K562 (cell line): ENCODE measurements around the gene DIP2B. TPM values are rescaled to one million over a fixed set of nuclear protein-coding genes. Genes with fewer than 3 reads are reported as not detected.

Experiments
- BACH1 ChIP-seq: fragments of 200-800 bp; sonication (Bioruptor generic); IDR thresholded peaks from 2 replicates; pipeline ENCODE4 v1.6.1; 2016; ENCODE audit warnings: missing genetic modification characterization, missing compliant biosample characterization
- CBX3 ChIP-seq, 2 experiments: IDR thresholded peaks; 1 replicate in 1 of 2; 2 replicates in 1 of 2; pipeline ENCODE4 v1.6.1; 2012; ENCODE audit warnings: inconsistent platforms in 2 of 2, low read length in 2 of 2, borderline replicate concordance in 1 of 2, control low read depth in 1 of 2
- COPS2 ChIP-seq: fragments of 450-650 bp; conservative IDR thresholded peaks from 2 replicates; pipeline ENCODE4 v1.6.1; 2016; ENCODE audit warnings: mild to moderate bottlenecking, moderate library complexity
- E2F3 ChIP-seq: fragments of 250-450 bp; sonication (Bioruptor Pico); IDR thresholded peaks from 2 replicates; pipeline ENCODE4 v1.4.0; 2020; ENCODE audit warnings: mild to moderate bottlenecking
- ETS2 ChIP-seq: IDR thresholded peaks from 2 replicates; pipeline ENCODE4 v1.6.1; 2016; ENCODE audit warnings: borderline replicate concordance, missing genetic modification characterization, mild to moderate bottlenecking, moderate library complexity, missing compliant biosample characterization; ENCODE audit not compliant: poor library complexity, severe bottlenecking
- ILF3 ChIP-seq: fragments of 450-650 bp; IDR thresholded peaks from 2 replicates; pipeline ENCODE4 v1.6.1; 2018; ENCODE audit warnings: antibody characterized with exemption, mild to moderate bottlenecking, moderate library complexity, borderline replicate concordance
- IRF2 ChIP-seq: sonication (generic); formaldehyde crosslinking; IDR thresholded peaks from 2 replicates; pipeline ENCODE4 v1.8.1; 2022; ENCODE audit warnings: mild to moderate bottlenecking, missing genetic modification reagents
- IRF9 ChIP-seq: fragments of 450-650 bp; IDR thresholded peaks from 2 replicates; pipeline ENCODE4 v1.6.1; 2016; ENCODE audit warnings: missing biosample characterization, missing genetic modification characterization
- MCM5 ChIP-seq: fragments of 450-650 bp; IDR thresholded peaks from 2 replicates; pipeline ENCODE4 v1.6.1; 2016; ENCODE audit warnings: low read depth
- NFATC3 ChIP-seq: fragments of 450-650 bp; IDR thresholded peaks from 2 replicates; pipeline ENCODE4 v1.6.1; 2017; ENCODE audit warnings: mild to moderate bottlenecking
- PBX2 ChIP-seq, 2 experiments: IDR thresholded peaks in 1 of 2; conservative IDR thresholded peaks in 1 of 2; 2 replicates each; pipeline ENCODE4 v1.6.1; 2016; ENCODE audit warnings: low read depth in 2 of 2, mild to moderate bottlenecking in 1 of 2, missing compliant biosample characterization in 1 of 2, missing genetic modification characterization in 1 of 2, moderate library complexity in 1 of 2
- SRSF3 ChIP-seq: fragments of 200-400 bp; formaldehyde crosslinking; IDR thresholded peaks from 2 replicates; pipeline ENCODE4 v1.6.1; 2016; ENCODE audit warnings: mild to moderate bottlenecking, low read length, moderate library complexity; ENCODE audit not compliant: insufficient read depth
- TARDBP ChIP-seq: fragments of 450-650 bp; IDR thresholded peaks from 2 replicates; pipeline ENCODE4 v1.6.1; 2016
- TFAP4 ChIP-seq: sonication (generic); formaldehyde crosslinking; IDR thresholded peaks from 2 replicates; pipeline ENCODE4 v1.8.0; 2022; ENCODE audit warnings: missing genetic modification reagents, mild to moderate bottlenecking, moderate library complexity, borderline replicate concordance
- THAP12 ChIP-seq: fragments of 250-450 bp; sonication (Bioruptor Pico); IDR thresholded peaks from 2 replicates; pipeline ENCODE4 v1.9.0; 2021; ENCODE audit warnings: mild to moderate bottlenecking, inconsistent platforms
- ZNF197 ChIP-seq: fragments of 200-800 bp; sonication (Bioruptor generic); IDR thresholded peaks from 2 replicates; pipeline ENCODE4 v1.6.1; 2016; ENCODE audit warnings: low read depth, missing genetic modification characterization, missing compliant biosample characterization
- ZNF224 ChIP-seq: sonication (generic); formaldehyde crosslinking; IDR thresholded peaks from 2 replicates; pipeline ENCODE4 v1.8.0; 2022; ENCODE audit warnings: mild to moderate bottlenecking, missing genetic modification reagents
- polyA plus RNA-seq, 8 experiments: library from polyadenylated mRNA; depleted of rRNA in 4 of 8; stranded (reverse) in 5 of 8; unstranded in 3 of 8; fragments of >200 nt; fragmentation: Nextera tagmentation in 2 of 8; fragmentation: Illumina TruSeq in 1 of 8; extraction: Ambion mirVana in 2 of 8; extraction: Trizol in 1 of 8; gene quantifications; 2 replicates each; pipeline versions ENCODE4 v1.2.1 to v1.2.3, GENCODE V29; 2011 to 2014; ENCODE audit warnings: inconsistent platforms in 1 of 8, missing spikeins in 1 of 8
- total RNA-seq, 7 experiments: library from RNA; depleted of rRNA in 6 of 7; stranded (reverse); fragments of >200 nt in 6 of 7; fragmentation: Illumina TruSeq in 2 of 7; extraction: Trizol in 2 of 7; gene quantifications; 2 replicates each; pipeline versions ENCODE4 v1.2.1 to v1.2.3, GENCODE V29; 2011 to 2021; ENCODE audit warnings: low replicate concordance in 1 of 7

The DIP2B gene
- total and polyA plus RNA-seq, 9 of the 15 experiments (the other 6 are each of a cell fraction or from before 2014, with no cell fraction given): 4.6 to 26.1 (median 18.8) TPM

GRCh38 chr12:50550530-50551223 is 45.9 kb downstream of the DIP2B start (continued):
- TF ChIP-seq ILF3 (no peak), ZNF197 (CRISPR knock-in tag) (peak; percentile 65; the same call in 1 of the 2 replicates), TARDBP (no peak), SRSF3 (no peak), E2F3 (no peak), PBX2 (CRISPR knock-in tag; IDR thresholded peaks at IDR 0.05; ENCODE audit: low read depth) (no peak), PBX2 (tag; conservative IDR thresholded peaks at IDR 0.05; ENCODE audit: low read depth) (peak; percentile 69), CBX3 (IDR thresholded peaks at IDR 0.05; ENCODE audit: borderline replicate concordance in 1 of 2, low read length in 2 of 2) (no peak), NFATC3 (no peak), COPS2 (no peak), IRF9 (tag) (no peak), IRF2 (no peak), THAP12 (no peak), MCM5 (no peak), ZNF224 (CRISPR knock-in tag) (no peak), ETS2 (tag) (no peak), TFAP4 (CRISPR knock-in tag) (no peak), BACH1 (tag) (no peak)
